ENCODE data around the gene F11R. TPM values are rescaled to one million over a fixed set of nuclear protein-coding genes. Genes with fewer than 3 reads are reported as not detected.
"Not testable (repeated sequence)": the region's sequence is repeated elsewhere in the genome, so short reads cannot be mapped to it uniquely, and the experiment has no call there.

F11R gene
- polyA plus RNA-seq, 1 experiment: 1.8 TPM

GRCh38 chr1:161066694-161067093 is 45.7 kb upstream of the F11R start:
- Histone ChIP-seq H3K4me3 (ENCODE audit: low read depth, low read length) (no peak overlapping the region), H3K27me3 (ENCODE audit: control insufficient read depth, insufficient read depth, low read length) (no peaks in the 10 kb centered on the region; the same call in 1 of the 2 replicates), H3K36me3 (ENCODE audit: control insufficient read depth, insufficient read depth, low read length) (no peaks in the 10 kb centered on the region)
- no peak for TF ChIP-seq CTCF (IDR thresholded peaks at IDR 0.05; ENCODE audit: insufficient read depth, low read depth, low read length)
- POLR2A ChIA-PET: no interaction called here
- CTCF ChIA-PET: interaction anchor here (3.0 kb wide), 1 partner anchor 30 kb away, joined by 13 read pairs; no protein-coding TSS in a partner anchor
- DNase-seq (ENCODE audit: low read depth): no peak

GRCh38 chr1:161065681-161066080 is 44.7 kb upstream of the F11R start:
- DNase-seq (ENCODE audit: low read depth); POLR2A ChIA-PET; H3K4me3 ChIP-seq (ENCODE audit: low read depth, low read length); H3K27me3 ChIP-seq (ENCODE audit: control insufficient read depth, insufficient read depth, low read length); H3K36me3 ChIP-seq (ENCODE audit: control insufficient read depth, insufficient read depth, low read length): not testable (repeated sequence)
- CTCF ChIA-PET: interaction anchor here (1.0 to 1.9 kb wide), 2 partner anchors 14 to 24 kb away, joined by 3 to 6 read pairs; no protein-coding TSS in a partner anchor

GRCh38 chr1:161063936-161064335 is 43.0 kb upstream of the F11R start:
- H3K27me3 ChIP-seq (ENCODE audit: control insufficient read depth, insufficient read depth, low read length); H3K4me3 ChIP-seq (ENCODE audit: low read depth, low read length); CTCF ChIA-PET; POLR2A ChIA-PET; H3K36me3 ChIP-seq (ENCODE audit: control insufficient read depth, insufficient read depth, low read length); DNase-seq (ENCODE audit: low read depth): not testable (repeated sequence)

DNA sequence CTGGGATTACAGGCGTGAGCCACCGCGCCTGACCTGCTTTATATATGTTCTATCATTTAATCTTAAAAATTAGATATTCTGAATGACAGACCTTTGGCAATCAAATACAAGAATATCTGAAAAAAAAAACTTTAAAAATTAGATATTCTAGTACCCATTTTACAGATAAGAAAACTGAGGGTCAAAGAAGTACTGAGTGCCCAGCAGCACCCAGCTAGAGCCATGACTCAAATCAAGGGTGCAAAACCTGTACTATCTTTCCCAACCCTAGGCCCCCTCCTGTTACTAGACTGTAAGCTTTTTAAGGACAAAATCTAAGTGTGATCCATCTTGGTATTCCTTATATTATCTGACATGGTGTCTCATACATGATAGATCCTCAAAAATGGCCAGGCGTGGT is 40.5 kb upstream of the F11R start:
- Histone ChIP-seq H3K36me3 (ENCODE audit: control insufficient read depth, insufficient read depth, low read length) (no peaks in the 10 kb centered on the region), H3K4me3 (ENCODE audit: low read depth, low read length) (no peak overlapping the region), H3K27me3 (ENCODE audit: control insufficient read depth, insufficient read depth, low read length) (no peaks in the 10 kb centered on the region; the same call in 1 of the 2 replicates)
- TF ChIP-seq CTCF (IDR thresholded peaks at IDR 0.05; ENCODE audit: insufficient read depth, low read depth, low read length): no peak
- POLR2A ChIA-PET: no interaction called here
- CTCF ChIA-PET: interaction anchor here (1.1 to 1.8 kb wide), 3 partner anchors 10 to 37 kb away, joined by 4 to 5 read pairs (median 5); partner anchors contain the start of genes KLHDC9 and USF1
- DNase-seq (ENCODE audit: low read depth): no peak

GRCh38 chr1:161059293-161059692 is 38.3 kb upstream of the F11R start:
- Histone ChIP-seq H3K4me3 (ENCODE audit: low read depth, low read length) (no peak overlapping the region), H3K27me3 (ENCODE audit: control insufficient read depth, insufficient read depth, low read length) (no peaks in the 10 kb centered on the region), H3K36me3 (ENCODE audit: control insufficient read depth, insufficient read depth, low read length) (no peaks in the 10 kb centered on the region)
- ChIA-PET CTCF (interaction anchor here (1.6 to 2.1 kb wide), 2 partner anchors 18 to 38 kb away, joined by 6 to 8 read pairs; no protein-coding TSS in a partner anchor), POLR2A (no interaction called here)
- DNase-seq (ENCODE audit: low read depth): no peak
- no peak for TF ChIP-seq CTCF (IDR thresholded peaks at IDR 0.05; ENCODE audit: insufficient read depth, low read depth, low read length)

DNA sequence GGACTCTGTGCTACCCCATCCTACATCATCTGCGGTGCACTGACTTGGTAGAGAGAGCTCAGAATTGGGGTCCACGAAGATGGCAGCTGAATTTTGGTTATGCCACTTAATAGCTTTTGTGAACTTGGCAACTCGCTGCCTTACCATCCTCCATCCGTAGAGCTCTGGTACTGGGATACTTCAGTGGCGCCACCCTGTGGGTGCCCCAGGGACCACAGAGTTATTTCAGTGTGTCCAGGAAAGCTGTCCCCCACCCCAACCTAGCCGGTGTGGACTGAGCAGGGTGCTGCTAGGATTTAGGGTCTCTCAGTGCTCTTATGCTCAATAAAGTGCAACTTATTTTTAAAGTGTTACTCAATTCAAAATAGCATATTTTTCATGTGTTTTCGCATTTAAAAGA is 33.9 kb upstream of the F11R start:
- no peak for DNase-seq (ENCODE audit: low read depth)
- ChIA-PET CTCF (interaction anchor here (1.3 to 1.4 kb wide), 2 partner anchors 9 to 12 kb away, joined by 3 to 4 read pairs; partner anchors contain the start of gene USF1), POLR2A (interaction anchor here (0.6 kb wide), 1 partner anchor 142 kb away, joined by 3 read pairs; no protein-coding TSS in a partner anchor)

More for the DNA sequence above, 33.9 kb upstream of the F11R start:
- TF ChIP-seq CTCF (IDR thresholded peaks at IDR 0.05; ENCODE audit: insufficient read depth, low read depth, low read length): no peak
- no peak overlapping the region for H3K4me3 ChIP-seq (ENCODE audit: low read depth, low read length)
- no peaks in the 10 kb centered on the region for H3K27me3 ChIP-seq (ENCODE audit: control insufficient read depth, insufficient read depth, low read length)
- H3K36me3 ChIP-seq (ENCODE audit: control insufficient read depth, insufficient read depth, low read length): no peaks in the 10 kb centered on the region
